Hepatocyte (in vitro differentiated cells): ENCODE results near the gene ODAM.

Experiments used
- EZH2 ChIP-seq: fragments of 200-600 bp; sonication (generic); IDR thresholded peaks from 2 replicates; pipeline ENCODE4 v1.6.1; 2016; ENCODE audit warnings: antibody characterized with exemption, mild to moderate bottlenecking, borderline replicate concordance
- TF ChIP-seq, protein P1 (sequence below): fragments of 200-600 bp; sonication (generic); IDR thresholded peaks from 2 replicates; pipeline ENCODE4 v1.5.1; 2016; ENCODE audit warnings: antibody characterized with exemption, mild to moderate bottlenecking; ENCODE audit not compliant: poor library complexity

DNA sequence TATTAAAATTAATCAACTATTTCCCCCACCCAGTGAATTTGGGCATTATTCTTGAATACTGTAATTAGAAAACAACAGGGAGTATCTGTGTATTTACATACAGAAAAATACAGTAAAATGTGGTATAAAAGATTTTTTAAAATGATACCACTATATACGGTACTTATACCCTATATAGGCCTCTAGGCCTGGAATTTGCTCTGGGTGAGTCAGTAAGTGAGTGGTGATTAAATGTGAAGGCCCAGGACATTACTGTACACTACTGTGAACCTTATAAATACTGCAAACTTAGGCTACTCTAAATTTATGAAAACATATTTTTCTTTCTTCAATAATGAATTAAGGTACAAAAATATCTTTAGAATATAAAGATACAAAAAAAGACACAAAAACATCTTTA, 40.6 kb downstream of the ODAM start:
- TF ChIP-seq, protein P1, sequence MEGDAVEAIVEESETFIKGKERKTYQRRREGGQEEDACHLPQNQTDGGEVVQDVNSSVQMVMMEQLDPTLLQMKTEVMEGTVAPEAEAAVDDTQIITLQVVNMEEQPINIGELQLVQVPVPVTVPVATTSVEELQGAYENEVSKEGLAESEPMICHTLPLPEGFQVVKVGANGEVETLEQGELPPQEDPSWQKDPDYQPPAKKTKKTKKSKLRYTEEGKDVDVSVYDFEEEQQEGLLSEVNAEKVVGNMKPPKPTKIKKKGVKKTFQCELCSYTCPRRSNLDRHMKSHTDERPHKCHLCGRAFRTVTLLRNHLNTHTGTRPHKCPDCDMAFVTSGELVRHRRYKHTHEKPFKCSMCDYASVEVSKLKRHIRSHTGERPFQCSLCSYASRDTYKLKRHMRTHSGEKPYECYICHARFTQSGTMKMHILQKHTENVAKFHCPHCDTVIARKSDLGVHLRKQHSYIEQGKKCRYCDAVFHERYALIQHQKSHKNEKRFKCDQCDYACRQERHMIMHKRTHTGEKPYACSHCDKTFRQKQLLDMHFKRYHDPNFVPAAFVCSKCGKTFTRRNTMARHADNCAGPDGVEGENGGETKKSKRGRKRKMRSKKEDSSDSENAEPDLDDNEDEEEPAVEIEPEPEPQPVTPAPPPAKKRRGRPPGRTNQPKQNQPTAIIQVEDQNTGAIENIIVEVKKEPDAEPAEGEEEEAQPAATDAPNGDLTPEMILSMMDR = no peak
- TF ChIP-seq EZH2 = no peak
